GM12892 (cell line): ENCODE data around the gene TUBB2A.
"Not testable (repeated sequence)": the region's sequence is repeated elsewhere in the genome, so short reads cannot be mapped to it uniquely, and the experiment has no call there.

Experiments
- POLR2A ChIP-seq: IDR thresholded peaks from 2 replicates; pipeline ENCODE4 v1.6.1; 2011; ENCODE audit warnings: low read depth, low read length, control low read depth
- TAF1 ChIP-seq: IDR thresholded peaks from 2 replicates; pipeline ENCODE4 v1.6.1; 2011; ENCODE audit warnings: low read depth, mild to moderate bottlenecking, control low read depth, low read length, borderline replicate concordance

- TF ChIP-seq POLR2A, TAF1: not testable (repeated sequence)
Observed at GRCh38 chr6:3156184-3157130, 887 bp downstream of the TUBB2A start.
